ENCODE data around the gene COBL.

Gene COBL

DNA sequence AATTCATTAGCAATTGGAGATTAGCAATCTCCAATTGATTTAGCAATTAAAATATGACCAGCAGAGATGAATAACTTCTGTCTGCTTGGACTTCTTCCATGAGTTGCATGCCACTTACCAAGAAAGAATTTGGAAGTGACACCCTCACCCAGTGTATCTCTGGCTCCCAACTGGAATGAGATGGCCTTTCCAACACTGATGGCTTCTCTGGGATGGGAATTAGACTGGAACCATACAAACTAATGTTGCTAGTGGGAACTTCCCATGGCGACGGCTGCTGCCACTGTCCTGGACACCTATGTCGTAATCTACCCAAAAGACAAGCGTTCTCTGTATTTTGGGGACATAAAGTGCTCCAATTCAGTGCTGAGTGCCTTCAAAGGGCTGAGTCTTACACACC lies 192.3 kb downstream of the COBL start:
- DNase-seq (ENCODE audit: low spot score): no peak
- FAIRE-seq: no peak

DNA sequence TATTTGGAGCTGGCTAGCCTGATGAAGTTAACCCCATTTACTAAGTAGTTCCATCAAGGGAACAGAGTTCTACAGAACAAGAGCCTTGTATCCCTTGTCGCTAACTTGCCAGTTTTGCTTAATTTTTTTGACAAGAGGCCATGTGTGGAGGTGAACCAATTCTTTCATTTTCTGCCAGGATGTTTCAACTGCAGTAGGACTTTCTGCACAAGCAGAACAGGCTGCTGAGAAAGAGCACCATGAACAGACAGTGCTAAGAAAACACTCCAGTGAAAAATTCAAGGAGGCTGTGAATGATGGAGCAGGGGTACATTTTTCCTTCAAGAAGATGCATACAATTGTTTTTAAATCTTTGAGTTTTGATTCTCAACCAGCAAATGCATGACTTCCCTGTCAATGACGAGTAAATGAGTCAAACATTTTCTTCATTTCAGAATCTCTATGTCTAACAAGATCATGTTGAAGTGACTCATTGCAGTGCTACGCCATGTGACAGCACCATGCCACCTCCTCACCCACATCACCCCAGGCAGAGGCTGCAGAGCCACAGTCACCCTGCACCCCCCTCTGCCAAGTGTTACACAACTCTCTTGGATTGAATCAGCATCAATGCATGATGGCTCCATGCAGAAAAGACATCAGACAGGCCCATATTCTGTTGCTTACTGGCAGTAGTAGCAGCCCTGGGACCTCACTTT lies 193.1 kb downstream of the COBL start:
- peak; percentile 94 for DNase-seq (ENCODE audit: low spot score)
- peak; percentile 98 for FAIRE-seq

DNA sequence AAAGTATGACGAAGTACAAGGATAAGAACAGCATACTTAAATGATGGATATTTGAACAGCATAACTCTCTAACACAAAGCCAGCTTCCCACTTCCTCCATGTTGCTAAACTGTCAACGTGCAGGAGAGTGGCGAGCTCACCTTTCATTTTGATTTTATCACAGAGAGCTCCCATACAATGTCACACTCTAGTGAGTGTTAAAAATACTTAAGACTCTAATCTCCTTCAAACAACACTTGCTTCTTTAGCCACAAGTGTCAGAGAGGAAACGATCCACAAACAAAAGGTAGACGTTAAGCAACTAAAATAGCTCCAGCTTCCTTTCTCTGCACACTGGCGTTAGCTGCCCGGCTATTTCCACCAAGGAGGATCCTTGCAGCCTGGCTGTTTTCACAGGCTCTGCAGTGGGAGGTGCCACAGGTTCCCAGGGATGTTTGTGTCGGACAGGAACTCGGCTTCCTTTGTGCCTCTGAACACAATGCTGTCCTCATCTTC lies 194.6 kb downstream of the COBL start:
- FAIRE-seq: no peak
- no peak for DNase-seq (ENCODE audit: low spot score)

DNA sequence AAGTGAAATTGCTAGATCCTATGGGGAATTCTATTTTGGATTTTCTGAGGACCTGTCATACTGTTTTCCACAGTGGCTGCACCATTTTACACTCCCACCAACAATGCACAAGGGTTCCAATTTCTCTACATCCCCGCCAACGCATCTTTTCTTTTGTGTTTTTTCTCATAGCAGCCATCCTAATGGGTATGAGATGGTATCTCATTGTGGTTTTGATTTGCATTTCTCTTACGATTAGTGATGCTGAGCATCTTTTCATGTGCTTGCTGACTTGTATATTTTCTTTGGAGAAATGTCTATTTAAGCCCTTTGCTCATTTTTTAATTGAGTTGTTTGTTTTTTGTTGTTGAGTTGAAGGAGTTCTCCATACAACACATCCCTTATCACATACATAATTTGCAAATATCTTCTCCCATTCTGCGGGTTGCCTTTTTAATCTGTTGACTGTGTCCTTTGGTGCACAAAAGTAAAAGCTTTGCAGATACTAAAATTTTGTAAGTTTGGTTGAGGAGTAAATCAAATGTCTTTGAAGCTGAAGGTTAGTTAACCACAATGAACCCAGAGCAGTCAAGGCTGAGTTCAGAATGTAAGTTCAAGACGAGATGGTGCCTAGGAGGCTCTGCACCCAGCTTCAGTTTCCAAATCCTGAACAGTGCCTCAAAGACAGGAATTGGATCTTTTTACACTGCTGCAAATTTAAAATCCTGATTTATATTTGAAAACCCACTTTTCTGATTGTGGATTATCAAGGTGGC lies 195.4 kb downstream of the COBL start:
- FAIRE-seq: no peak
- DNase-seq (ENCODE audit: low spot score): no peak

DNA sequence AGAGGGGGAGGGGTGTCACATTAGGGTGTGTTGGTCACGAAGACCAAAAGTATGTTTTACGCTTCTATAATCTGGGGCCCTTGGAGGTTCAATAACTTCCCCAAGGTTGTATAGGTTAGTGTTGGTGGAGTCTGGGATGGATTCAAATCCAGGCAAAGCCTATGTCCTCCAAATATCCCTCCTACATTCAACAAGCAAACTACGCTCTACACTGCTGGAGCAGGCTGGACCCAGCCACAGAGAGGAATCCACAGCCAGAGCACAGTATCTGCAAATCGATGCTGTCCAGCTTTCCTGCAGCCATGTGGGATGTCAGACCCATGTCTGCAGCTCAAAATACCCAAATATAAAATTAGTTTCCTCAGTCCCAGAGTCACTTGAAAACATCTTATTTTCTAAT lies 198.0 kb downstream of the COBL start:
- DNase-seq (ENCODE audit: low spot score): no peak
- FAIRE-seq: no peak

DNA sequence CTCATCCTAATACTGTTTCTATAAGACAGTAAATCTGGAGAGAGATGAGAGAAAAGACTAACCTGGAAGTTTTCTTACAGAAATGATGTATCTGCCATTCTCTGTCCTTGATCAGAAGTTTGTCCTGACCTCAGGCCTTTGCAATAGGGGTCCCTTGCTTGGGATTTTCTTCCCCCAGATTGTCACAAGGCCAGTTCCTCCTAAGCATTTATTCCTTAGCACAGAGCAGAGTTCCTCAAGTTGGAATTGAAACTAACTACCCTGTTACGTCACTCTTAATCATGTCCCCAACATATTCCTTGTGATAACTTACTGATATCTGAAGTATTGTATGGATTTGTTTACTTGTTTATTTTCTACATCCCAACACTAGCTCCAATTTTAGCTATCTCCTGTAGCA lies 202.1 kb downstream of the COBL start:
- FAIRE-seq (no peak), DNase-seq (ENCODE audit: low spot score) (no peak)

DNA sequence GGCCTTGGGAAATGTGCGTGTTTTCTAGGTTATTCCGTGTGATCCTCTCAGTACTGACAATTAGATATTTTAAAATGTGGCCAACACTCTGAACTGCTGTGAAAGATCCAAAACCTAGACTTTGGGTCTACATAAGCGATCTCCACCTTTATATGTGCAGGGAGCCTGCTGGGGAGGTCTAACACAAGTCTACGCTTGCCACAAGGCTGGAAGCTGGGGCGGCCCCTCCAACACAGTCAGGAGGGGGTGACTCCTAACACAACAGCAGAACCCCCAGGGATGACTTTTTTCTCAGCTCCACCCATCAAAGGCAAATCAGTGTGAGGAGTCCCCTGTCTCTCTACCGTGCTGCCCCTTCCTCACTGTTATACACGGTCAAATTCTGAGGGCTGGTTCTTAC lies 202.6 kb downstream of the COBL start:
- FAIRE-seq (no peak), DNase-seq (ENCODE audit: low spot score) (no peak)

DNA sequence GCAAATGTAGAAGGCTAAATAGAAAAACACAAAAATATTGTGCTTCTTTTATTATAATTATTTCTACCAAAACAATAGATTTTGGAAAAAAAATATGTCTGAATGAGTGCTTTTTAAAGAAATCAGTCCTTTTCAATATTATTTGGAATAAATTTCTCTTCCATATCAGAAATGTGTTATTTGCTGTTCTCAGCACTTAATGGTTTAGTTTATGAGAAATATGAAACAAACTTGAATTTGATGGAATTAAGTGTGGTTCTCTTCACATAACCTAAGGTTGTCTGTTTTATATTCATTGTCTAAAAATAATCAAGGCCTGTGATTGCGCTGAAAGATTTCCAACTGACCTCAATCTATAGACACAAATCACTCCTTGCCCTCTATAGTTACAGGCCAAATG lies 203.0 kb downstream of the COBL start:
- DNase-seq (ENCODE audit: low spot score) (no peak), FAIRE-seq (no peak)

DNA sequence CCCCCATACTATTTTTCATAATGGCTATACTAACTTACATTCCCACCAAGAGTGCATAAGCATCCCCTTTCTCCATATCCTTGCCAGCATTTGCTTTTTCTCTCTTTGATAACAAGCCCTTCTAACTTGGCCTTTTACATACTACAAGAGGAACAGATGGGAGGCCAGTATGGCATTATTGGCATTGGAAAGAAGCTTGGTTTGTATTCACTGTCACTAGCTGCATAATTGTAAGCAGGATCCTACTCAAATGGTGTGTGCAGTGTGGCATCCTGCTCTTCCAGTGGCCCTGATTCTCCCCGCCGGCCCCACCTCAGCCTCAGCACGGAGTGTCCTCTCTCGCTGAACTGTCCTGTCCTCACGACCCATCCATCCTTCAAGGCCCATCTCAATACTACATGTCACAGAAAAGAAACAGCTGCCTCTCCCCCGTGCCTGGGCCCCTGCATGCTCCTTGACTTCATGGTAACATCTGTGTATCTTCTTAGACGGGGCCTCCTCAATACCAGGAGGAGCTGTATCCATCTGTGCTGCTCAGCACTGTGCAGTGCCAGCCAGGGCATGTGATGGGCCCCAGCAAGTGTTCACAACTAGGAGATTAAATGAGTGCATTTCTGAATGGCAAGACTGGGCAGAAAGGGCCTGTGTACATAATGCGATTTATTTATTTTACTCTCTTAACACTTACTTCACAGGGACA lies 205.2 kb downstream of the COBL start:
- DNase-seq (ENCODE audit: low spot score): no peak
- no peak for FAIRE-seq

DNA sequence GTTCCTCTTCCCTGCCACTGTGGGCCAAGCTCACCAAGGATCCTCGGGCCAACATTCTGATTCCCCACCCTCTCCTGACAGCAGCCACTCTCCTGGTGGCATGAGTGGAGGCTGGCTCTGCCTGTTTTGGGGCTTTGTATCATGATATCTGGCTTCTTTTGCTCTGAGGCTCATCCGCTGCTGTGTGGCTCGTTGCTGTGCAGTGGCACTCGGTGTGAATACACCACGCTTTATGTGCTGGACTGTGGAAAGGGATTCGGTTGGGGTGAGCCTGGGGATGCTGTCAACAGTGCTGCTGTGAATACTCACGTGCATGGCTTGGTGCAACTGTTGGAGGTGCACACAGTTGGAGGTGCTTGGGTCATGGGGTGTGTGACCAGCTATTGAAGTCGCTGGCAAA lies 208.5 kb downstream of the COBL start:
- FAIRE-seq: no peak

DNA sequence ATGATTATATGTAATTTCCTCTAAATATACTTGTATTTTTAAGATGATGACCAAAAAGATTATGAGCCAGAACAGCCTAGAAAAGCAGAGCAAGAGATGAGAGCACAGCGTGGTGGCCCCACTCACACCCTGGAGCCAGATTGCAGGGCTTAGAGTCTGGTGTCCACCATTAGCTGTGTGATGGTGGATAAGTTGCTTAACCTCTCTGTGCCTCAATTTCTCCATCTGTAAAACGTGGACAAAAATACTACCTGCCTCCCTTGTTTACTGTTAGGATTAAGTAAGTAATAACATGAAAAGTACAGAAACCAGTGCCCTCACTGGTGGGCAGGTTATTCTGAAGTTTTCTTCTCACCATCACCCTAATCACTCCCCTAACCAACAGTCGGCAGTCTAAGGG lies 212.3 kb downstream of the COBL start:
- no peak for DNase-seq (ENCODE audit: low spot score)
- FAIRE-seq: no peak

More for the DNA sequence above, 208.5 kb downstream of the COBL start:
- no peak for DNase-seq (ENCODE audit: low spot score)

DNA sequence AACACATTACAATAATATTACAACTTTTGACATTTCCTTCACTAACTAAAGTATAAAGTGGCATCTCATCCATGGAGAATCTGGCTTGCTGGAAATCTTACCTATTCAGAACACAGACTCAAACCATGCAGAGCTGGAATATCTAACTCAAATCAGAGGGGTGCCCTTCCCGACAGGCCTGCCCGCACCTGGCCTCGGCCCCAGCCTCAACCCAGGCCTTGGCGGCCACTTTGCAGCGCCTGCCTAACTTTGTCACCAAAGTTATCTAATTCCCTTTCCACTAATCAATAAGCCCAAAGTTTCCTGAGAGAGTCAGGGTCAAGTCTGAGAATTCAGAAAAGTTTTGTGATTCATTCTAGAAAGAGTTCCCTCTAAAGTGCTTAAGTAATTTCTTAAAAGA lies 212.9 kb downstream of the COBL start:
- no peak for FAIRE-seq

DNA sequence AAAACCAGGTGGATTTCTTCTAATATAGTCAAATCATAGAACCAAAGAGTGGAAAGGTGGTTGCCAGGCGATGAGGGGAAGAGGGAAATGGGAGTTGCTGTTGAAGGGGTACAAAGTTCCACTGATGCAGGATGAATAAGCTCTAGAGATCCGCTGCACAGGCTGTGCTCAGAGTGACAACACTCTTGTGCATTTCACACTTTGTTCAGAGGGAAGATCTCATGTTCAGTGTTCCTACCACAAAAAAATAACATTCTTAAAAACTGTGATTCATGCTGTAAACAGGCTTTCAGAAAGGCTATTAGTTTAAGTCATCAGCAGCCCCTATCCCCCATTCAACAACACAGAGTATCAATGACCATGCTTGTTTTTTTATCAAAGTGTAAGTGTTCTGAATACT lies 213.8 kb downstream of the COBL start:
- DNase-seq (ENCODE audit: low spot score): no peak
- no peak for FAIRE-seq

More for the DNA sequence above, 212.9 kb downstream of the COBL start:
- no peak for DNase-seq (ENCODE audit: low spot score)

DNA sequence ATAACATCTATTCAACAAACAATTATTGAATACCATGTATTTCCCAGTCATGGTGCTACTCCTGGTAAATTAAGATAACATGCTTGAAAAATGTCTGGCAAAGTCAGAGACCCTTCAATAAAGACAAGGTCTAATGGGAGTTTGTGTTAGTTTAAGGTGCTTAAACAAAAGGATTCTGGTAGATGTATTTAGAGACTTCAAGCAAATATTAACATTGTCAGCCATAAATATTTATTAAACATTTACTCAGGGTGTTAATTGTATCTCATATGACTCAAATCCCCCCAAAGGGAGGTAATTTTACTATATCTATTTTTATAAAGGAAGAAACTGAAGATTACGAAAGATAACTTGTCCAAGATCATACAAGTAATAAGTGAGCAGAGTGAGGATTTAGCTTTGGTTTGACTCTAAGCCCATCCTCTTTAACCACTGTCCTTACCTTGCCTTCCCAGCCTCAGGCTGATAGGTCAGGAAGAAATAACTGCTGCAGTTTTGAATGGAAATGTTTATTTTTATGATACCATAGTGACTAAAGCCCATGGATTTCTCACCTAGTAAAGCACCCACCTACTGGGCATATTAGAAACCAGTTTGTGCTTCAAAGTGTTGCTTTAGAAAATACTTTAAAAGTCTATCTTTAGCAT lies 215.4 kb downstream of the COBL start:
- FAIRE-seq: no peak
- no peak for DNase-seq (ENCODE audit: low spot score)

DNA sequence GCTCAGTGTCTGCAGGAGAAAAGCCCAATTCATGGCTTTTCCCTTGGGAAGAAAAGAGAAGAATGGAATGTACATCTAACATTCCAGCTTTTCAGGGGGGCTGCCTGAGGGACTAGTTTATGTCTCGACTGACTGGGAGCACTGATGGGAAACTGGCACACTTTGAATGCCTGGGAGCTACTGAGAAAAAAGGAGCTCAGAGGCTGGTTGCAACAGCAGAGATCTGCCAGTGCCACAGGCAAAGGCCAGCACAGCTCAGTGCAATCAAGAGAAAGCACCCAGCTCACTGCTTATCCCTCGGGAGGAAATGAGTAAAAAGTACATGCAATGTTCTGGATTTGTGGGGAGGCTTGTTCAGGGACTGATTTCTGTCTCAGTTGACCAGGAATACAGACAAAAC lies 226.2 kb downstream of the COBL start:
- DNase-seq (ENCODE audit: low spot score) (no peak), FAIRE-seq (no peak)

DNA sequence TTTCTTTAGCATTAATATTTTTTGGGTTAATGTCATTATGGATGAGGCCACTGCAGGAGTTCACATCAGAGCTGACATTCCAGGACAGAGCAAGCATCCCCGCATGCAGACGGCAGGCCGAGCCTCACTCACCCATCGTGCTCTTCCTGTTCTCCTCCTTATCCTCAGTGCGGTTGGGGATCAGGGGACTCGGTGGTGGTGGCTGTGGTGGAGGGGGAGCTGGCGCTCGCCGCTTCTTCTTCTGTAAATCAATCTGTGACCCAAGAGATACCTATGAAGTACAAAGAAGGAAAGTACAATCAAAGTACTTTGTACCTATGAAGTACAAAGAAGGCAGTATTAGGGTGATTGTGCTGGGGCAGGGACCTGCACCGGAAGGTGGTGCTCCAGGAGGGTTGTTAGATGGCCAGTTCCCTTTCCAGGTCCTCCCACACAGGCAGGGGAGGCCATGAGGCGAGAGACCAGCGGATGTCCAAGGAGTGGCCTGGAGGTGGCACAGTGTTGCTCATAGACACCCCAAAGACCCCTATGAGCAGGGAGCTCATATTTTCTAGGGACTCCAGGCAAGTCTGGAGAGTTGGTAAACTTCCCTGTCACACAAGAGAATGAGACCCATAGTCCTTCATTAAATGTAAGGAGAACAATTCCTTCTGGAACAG lies 231.4 kb downstream of the COBL start:
- no peak for FAIRE-seq

DNA sequence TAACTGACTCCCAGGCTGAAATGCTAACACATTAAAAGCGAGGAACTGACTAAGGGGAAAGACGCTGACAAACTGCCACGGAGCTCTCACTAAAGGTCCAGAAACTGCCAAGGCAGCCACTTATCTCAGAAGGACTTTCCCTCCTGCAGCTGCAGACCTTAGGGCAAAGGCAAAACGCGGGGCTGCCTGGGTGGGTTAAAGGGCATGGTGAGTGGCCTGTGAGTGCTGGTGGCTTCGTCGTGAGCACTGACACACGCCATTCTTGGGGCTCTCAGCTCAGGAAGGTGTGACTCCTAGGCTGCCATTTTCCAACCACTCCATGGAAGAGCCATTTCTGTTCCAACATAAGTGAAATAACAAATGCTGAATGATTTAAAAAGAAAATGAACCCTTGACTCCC lies 232.5 kb downstream of the COBL start:
- FAIRE-seq (no peak), DNase-seq (ENCODE audit: low spot score) (no peak)

More for the DNA sequence above, 231.4 kb downstream of the COBL start:
- DNase-seq (ENCODE audit: low spot score): no peak

DNA sequence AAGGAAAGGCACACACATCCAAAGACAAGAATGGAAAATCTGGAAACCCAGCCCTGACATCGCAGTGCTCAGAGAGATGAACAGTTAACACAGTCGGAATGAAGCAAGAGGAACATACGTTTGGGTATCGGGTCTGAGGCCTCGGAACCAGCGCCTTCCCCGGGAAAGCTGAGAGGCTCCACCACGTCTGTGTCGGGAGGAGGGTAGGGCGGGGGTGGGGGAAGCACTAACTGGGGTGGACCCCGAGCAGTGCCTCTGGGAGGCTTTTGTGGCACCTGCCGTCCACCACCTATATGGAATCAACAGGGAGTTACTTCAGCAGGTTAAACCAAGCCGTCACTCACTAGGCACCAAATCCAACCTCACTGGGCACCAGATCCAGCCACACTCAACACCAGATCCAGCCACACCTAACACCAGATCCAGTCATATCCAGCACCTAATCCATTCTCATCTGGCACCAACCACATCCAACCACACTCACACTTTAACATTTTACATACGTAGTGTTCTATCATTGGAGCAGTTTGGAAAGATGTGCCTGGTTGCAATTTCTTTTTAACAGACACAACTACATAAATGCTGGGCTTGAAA lies 233.6 kb downstream of the COBL start:
- DNase-seq (ENCODE audit: low spot score): no peak
- no peak for FAIRE-seq

DNA sequence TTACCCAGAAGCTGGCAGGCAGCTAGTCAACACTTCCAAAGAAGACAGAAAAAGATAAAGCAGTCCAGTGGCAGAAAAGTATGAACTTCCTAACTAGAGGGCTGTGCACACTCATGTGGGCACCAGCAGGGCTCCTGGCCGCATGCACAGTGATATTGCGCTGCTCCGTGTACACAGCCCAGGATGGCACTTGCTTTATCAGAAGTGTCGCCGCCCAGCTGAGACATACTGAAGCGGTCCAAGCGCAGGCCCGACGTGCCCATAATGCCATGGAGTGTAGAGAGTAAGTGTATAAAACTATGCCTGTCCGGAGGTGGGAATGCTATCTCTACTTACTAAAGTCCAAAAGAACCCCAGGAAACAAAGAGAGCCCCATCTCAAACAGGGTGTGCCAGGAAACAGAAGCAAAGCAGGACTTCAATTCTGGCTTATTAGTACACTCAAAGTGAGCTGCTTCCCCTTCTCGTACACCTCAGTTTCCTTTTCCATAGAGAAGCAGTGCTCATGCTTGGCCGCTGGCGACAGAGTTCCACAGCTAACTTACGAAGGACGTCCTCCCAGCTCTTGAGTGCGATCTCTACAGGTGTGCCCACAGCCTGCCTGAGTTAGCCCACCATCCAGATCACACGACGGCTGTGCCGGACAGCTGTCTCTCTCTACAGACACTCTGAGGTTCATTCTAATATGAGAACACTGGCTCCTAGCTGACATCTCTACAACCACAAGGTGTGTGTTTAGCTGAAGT lies 234.3 kb downstream of the COBL start:
- DNase-seq (ENCODE audit: low spot score): no peak
- no peak for FAIRE-seq

DNA sequence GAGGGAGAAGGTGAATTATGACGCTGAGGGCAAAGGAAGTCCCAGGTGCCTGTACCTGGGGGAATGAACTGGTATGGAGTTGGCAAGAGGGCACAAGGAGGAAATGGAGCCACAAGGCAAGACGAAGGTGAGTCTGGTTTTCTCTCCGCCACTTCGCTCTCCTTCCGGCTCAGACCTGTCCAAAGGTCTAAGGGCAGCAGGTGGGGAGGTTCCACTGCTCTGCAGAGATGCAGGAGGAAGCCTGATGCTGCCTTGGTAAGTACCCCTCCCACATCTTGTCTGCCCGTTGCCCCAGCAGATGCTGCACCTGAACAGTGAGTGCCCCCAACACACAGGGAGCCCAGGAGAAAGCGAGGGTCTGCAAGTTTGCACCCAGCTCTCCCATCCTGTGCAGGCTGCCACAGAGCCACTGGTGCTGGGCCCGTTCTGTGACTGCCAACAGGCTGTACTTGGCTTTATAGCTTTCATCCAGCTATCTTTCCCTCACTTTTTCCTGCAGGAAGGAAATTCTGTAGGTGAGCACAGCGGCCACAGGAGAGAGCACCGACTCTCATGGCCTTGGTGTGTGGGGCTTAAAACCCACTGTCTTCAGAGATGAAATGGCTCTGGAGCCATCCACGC lies 235.2 kb downstream of the COBL start:
- DNase-seq (ENCODE audit: low spot score) (no peak), FAIRE-seq (no peak)
